C4-2B (cell line): ENCODE results near the gene SSX2IP.

Experiments used
- CTCF ChIP-seq: fragments of 450-650 bp; conservative IDR thresholded peaks from 2 replicates; pipeline ENCODE4 v1.5.1; 2017; ENCODE audit warnings: mild to moderate bottlenecking
- ZFX ChIP-seq: fragments of 450-650 bp; IDR thresholded peaks from 2 replicates; pipeline ENCODE4 v1.6.1; 2017

- TF ChIP-seq CTCF (no peak), ZFX (no peak)
These were observed 47.3 kb upstream of the SSX2IP start for GRCh38 chr1:84737590-84737989.
